Raji (cell line): Measurements from ENCODE around the gene PILRA.

ENCODE experiments used
- POLR2A ChIP-seq: IDR thresholded peaks from 2 replicates; pipeline ENCODE4 v1.6.1; 2011; ENCODE audit warnings: low read depth, low read length, control low read depth; ENCODE audit not compliant: insufficient read depth

The PILRA gene

DNA sequence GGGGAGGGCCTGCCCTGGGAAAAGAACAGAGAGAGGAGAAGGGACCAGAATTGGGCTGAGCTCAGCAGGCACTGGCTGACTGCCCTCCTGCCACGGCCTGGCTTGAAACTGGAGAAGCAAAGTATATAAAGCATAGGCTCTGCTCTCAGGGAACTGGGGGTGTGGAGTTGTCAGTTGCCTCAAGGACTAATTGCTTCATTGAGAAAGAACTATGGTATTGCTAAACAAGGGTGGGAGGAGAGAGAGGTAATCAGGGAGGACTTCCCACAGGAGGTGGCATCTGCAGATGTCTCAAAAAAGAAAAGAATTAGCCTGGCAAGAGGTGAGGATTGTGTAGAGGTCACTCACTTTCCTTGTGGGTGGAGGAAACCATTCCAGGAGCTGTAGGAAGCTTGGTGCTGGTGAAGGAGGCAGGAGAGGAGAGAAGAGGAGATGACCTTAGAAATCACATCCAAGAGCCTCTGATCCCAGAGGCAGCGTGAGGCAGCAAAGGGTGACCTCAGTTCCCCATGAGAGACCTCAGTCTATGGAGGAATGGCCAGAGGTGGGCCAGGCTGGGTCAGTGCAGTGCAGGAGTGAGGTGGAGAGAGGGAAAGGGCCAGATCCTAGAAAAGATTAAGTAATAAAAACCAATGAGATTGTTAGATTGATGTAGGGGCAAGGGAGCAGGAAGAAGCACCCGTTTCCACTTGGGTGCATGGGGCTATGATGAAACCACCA lies 13.0 kb upstream of the PILRA start:
- no peak for TF ChIP-seq POLR2A

GRCh38 chr7:100363098-100363497 lies 10.2 kb upstream of the PILRA start:
- no peak for TF ChIP-seq POLR2A

DNA sequence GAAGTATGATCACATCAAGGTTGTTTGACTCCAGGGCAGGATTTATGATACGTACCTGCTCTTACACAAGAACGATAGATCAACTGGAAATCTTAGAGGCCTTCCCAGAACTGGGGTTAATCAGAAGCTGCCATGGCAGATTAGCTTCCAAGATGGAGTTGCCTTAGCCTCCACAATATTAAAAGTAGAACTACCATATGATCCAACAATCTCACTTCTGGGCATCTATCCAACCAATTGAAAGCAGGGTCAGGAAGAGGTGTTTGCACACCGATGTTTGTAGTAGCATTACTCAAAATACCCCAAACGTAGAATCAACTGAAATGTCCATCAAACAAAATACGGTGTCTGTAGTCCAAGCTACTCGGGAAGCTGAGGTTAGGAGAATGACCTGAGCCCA lies 8.8 kb upstream of the PILRA start:
- no peak for TF ChIP-seq POLR2A

DNA sequence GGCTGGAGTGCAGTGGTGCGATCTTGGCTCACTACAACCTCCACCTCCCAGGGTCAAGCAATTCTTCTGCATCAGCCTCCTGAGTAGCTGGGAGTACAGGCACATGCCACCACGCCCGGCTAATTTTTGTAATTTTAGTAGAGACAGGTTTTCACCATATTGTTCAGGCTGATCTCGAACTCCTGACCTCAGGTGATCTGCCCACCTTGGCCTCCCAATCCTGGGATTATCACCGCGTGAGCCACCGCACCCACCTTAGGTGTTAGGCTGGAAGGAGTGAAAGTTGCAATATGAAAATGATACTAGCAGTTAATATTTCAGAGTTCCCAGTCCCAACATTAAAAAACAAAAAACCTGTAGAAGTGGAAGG lies 7.3 kb upstream of the PILRA start:
- TF ChIP-seq POLR2A, result 0 out of 2 replicates have a peak, but pooled peaks have one; percentile 3

- TF ChIP-seq POLR2A, result no peak
Observed at GRCh38 chr7:100366411-100367250, 6.7 kb upstream of the PILRA start.

GRCh38 chr7:100367251-100367620 lies 6.1 kb upstream of the PILRA start:
- no peak for TF ChIP-seq POLR2A

- TF ChIP-seq POLR2A, result peak; percentile 21; the same call in 1 of the 2 replicates
Observed at GRCh38 chr7:100367676-100368613, 5.3 kb upstream of the PILRA start.

DNA sequence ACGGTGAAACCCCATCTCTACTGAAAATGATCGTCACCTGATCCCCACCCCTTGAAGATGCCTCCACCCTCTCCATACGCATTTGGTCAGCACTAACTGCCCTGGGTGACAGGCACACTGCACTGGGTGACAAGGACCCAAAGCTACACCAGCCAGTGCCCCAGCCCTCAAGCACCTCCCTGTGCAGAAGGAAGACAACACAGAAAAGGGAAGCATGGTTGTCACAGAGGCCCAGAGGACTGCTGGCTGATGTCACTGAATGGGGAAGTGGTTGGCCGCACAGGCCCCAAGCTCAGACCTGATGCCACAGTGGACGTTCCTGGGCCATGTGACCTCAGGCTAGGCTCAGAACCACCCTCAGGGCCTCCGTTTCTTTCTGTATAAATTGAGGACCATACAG lies 4.2 kb upstream of the PILRA start:
- TF ChIP-seq POLR2A, result peak; percentile 40; the same call in 1 of the 2 replicates

DNA sequence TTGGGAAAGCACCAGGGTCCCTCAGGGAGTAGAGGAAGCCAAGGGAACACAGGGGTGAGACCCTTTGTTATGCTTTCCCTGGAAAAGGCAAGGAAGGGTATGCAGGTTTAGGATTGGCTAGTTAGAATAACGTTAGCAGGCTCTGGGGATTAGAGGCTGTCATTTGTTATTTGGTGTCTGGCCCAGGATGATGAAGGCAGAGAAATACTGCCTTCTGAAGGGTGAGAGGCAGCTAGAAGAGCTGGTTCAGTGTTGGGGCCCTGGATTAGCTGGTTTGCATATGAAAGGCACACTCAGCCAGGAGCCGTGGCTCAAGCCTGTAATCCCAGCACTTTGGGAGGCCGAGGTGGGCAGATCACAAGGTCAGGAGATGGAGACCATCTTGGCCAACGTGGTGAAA lies 3.0 kb upstream of the PILRA start:
- no peak for TF ChIP-seq POLR2A

DNA sequence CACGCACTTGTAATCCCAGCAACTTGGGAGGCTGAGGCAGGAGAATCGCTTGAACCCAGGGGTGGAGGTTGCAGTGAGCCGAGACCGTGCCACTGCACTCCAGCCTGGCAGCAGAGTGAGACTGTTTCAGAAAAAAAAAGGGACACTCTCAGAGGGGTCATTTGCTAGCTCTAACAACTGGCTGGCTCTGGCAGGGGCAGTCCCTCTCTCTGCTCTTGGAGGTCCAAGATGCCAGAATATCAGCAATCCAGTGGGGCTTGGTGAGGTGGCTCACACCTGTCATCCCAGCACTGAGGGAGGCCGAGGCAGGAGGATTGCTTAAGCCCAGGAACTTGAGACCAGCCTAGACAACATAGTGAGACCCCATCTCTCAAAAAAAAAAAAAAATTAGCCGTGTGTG lies 2.5 kb upstream of the PILRA start:
- no peak for TF ChIP-seq POLR2A

DNA sequence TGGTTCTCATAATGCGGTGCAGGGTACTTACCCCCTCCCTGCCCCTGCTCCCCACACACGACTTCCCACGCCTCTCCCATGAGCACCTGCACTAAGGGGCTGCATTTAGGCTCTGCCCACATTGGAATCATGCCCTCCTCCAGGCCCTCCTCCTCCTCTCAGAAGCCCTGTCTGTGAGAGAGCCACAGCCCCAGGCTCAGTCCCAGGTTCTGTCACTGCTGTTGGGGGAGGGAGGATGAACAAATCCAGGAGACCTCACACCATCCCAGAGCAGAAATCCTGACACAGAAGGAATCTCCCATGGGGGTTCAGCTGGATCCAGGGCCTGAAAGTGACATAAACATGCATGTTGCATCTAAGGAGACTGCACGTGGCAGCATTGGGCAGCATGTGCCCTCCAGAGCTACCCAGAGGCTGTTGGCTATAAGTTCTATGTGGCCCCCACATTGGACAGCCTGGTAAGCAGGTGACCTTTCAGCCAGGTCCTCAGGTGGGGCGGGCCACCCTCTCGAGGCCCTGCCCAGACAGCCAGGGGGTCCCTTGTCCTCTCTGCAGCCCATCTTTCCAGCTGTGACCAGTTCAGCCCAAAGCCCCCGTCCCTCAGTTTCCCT lies 1.6 kb upstream of the PILRA start:
- 0 out of 2 replicates have a peak, but pooled peaks have one; percentile 12 for TF ChIP-seq POLR2A

GRCh38 chr7:100372256-100372655 lies 1.0 kb upstream of the PILRA start:
- TF ChIP-seq POLR2A, result no peak

DNA sequence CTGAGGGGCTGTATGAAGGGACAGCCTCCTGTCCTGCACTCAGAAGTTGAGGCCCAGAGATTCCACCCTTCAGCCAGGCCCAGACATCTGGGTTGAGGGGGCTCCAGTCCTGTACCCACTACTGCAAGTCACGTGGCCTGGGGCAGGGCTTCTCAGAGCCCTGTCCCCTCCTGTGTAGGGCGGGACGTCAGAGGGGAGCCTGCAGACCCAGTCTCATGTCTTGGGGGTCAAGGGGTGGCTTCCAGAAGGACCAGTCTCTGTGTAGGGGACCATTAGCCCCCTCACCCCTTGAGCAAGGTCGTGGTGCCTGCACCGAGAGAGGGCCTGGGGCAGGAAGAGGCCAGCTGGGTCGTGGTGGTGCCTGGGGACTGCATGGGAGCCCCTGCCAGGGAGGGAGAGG lies 593 bp upstream of the PILRA start:
- TF ChIP-seq POLR2A, result no peak

DNA sequence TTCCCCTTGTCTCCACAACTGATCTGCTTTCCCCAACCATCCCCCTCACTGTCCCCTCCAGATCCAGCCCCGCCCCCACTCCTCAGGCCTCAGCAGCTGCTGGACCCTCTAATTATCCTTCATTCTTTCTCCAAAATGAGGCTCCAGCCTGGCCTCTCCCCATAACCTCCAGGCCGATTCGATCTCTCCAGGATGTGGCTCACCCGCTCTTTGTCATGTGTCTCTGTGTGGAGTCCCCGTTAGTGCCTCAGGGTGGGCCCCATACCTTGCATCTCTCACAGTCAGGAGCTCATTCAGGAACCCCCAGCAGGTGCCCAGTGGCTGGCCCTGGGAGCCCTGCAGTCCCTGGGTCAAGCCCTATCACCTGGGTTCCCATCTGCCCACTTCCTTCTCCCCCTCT lies 1.3 kb downstream of the PILRA start:
- TF ChIP-seq POLR2A, result no peak

DNA sequence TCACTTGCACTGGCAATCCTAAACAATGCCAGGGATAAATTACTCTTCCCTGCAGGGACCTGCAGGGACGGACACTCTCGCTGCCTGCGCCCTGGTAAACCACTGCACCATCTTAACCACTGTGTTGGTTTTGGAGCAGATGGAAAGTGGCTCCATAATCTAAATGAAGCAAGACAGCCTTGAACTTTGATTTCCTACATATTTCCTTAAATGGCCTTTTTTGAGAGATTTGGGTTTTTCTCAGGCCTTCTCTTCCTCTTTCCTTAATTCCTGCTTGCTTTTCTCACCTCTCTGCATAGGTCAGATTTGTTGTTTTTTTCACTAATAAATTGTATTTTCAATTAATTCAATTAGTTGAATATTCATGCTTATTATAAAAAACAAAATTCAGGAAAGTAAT lies 2.8 kb downstream of the PILRA start:
- no peak for TF ChIP-seq POLR2A

GRCh38 chr7:100378114-100378755 lies 4.9 kb downstream of the PILRA start:
- no peak for TF ChIP-seq POLR2A
